Large intestine (tissue), 3 donors: ENCODE data around the gene COL5A2. TPM values are rescaled to one million over a fixed set of nuclear protein-coding genes. Genes with fewer than 3 reads are reported as not detected.
A peak's percentile ranks its signal among the peaks of the same experiment; 100 is the strongest.

Experiments used
- DNase-seq, 2 donors: peaks; one replicate each; pipeline versions ENCODE4 v3.0.0 to v3.0.0-alpha.2; 2013
- H3K27ac ChIP-seq: one replicate; pipeline ENCODE4 v1.5.1; 2013; ENCODE audit warnings: low read length
- H3K27me3 ChIP-seq: 2 replicates; pipeline ENCODE4 v1.6.1; 2013; ENCODE audit warnings: low read length; ENCODE audit not compliant: control insufficient read depth, insufficient read depth
- H3K36me3 ChIP-seq: 2 replicates; pipeline ENCODE4 v1.6.1; 2013; ENCODE audit warnings: low read length; ENCODE audit not compliant: control insufficient read depth, insufficient read depth
- H3K4me1 ChIP-seq: one replicate; pipeline ENCODE4 v1.6.1; 2013; ENCODE audit warnings: low read length; ENCODE audit not compliant: control insufficient read depth, insufficient read depth
- H3K4me3 ChIP-seq: one replicate; pipeline ENCODE4 v1.5.1; 2013; ENCODE audit warnings: low read length
- H3K9me3 ChIP-seq: one replicate; pipeline ENCODE4 v1.6.1; 2013; ENCODE audit warnings: mild to moderate bottlenecking, low read depth, low read length, moderate library complexity; ENCODE audit not compliant: control insufficient read depth
- WGBS: methylation state at CpG from one replicate; pipeline ENCODE4 v1.1.5; 2013; ENCODE audit warnings: low lambda C conversion rate; ENCODE audit not compliant: insufficient coverage; 5-methylcytosine and 5-hydroxymethylcytosine counted together
- polyA plus RNA-seq: library from polyadenylated mRNA; unstranded; fragments of 120-200 nt; gene quantifications from one replicate; pipeline ENCODE4 v1.2.1, GENCODE V29; 2013

The COL5A2 gene
- polyA plus RNA-seq, 1 donor = 80.4 TPM

GRCh38 chr2:189151906-189152305 is 27.7 kb downstream of the COL5A2 start:
- H3K27me3 ChIP-seq = no peaks in the 10 kb centered on the region
- no peaks in the 10 kb centered on the region for H3K36me3 ChIP-seq
- no peak overlapping the region for H3K27ac ChIP-seq

DNA sequence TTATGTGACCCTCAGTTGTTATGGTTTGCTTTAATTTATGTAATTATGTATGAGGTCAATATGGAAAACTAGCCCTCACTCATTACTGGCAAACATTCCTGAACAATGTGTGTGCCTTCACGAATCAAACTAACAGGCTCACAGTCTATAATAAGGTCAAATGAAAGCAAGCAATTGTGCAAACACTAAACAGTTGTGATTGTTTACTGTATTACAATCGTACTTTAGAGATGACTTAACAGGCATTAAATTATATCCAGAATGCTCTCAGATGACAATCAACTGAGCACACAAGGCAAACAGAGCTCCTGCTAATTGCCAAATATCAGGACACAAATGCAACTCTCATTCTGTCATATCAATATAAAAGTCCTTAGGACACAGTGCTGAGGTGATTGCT is 29.5 kb downstream of the COL5A2 start:
- H3K27me3 ChIP-seq = no peaks in the 10 kb centered on the region
- no peaks in the 10 kb centered on the region for H3K36me3 ChIP-seq
- no peak for DNase-seq
- H3K4me1 ChIP-seq = no peaks in the 10 kb centered on the region
- no peaks in the 10 kb centered on the region for H3K9me3 ChIP-seq
- WGBS = no CpG with 5 or more reads among the region's 2 CpGs
- H3K4me3 ChIP-seq = no peak overlapping the region
- H3K27ac ChIP-seq = no peak overlapping the region

More at GRCh38 chr2:189151906-189152305, 27.7 kb downstream of the COL5A2 start:
- Histone ChIP-seq H3K9me3 (no peaks in the 10 kb centered on the region), H3K4me3 (no peak overlapping the region), H3K4me1 (no peaks in the 10 kb centered on the region)
- DNase-seq = no peak

DNA sequence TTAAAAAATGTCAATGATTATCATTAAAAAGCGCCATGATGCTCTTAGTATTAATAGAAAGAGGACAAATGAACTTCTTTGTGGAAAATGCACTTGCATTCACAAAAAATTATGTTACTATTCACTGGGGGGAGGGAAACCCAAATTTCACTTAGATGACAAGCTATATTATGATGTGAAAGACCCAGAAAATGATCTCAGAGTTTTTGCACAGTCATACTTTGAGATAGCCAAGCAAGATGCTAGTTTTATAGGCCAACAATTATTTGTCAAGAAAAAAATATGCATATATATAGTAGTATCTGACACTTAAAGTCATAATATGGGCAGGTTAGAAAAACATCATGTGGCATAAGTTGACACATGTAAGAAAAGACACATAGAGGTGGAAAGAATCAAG is 31.6 kb downstream of the COL5A2 start:
- Histone ChIP-seq H3K4me3 (no peak overlapping the region), H3K27ac (no peak overlapping the region), H3K9me3 (no peaks in the 10 kb centered on the region), H3K36me3 (no peaks in the 10 kb centered on the region), H3K27me3 (no peaks in the 10 kb centered on the region), H3K4me1 (no peaks in the 10 kb centered on the region)
- 100% methylated on average over 1 of the region's 1 CpG for WGBS
- DNase-seq = no peak

- 100% methylated on average over 1 of the region's 2 CpGs for WGBS
- Histone ChIP-seq H3K27me3 (no peaks in the 10 kb centered on the region), H3K27ac (no peak overlapping the region), H3K36me3 (no peaks in the 10 kb centered on the region), H3K4me1 (no peaks in the 10 kb centered on the region), H3K4me3 (no peak overlapping the region), H3K9me3 (no peaks in the 10 kb centered on the region)
- DNase-seq = no peak
Measured at GRCh38 chr2:189147361-189147760, 32.2 kb downstream of the COL5A2 start.

- 50% methylated on average over 2 of the region's 2 CpGs for WGBS
- no peak overlapping the region for H3K27ac ChIP-seq
- no peak overlapping the region for H3K4me3 ChIP-seq
- no peaks in the 10 kb centered on the region for H3K9me3 ChIP-seq
- H3K4me1 ChIP-seq = no peaks in the 10 kb centered on the region
- H3K36me3 ChIP-seq = no peaks in the 10 kb centered on the region
- no peak for DNase-seq
- H3K27me3 ChIP-seq = no peaks in the 10 kb centered on the region
Measured at GRCh38 chr2:189146553-189146952, 33.0 kb downstream of the COL5A2 start.

- no peaks in the 10 kb centered on the region for H3K27me3 ChIP-seq
- no peak overlapping the region for H3K4me3 ChIP-seq
- H3K36me3 ChIP-seq = no peaks in the 10 kb centered on the region
- no peaks in the 10 kb centered on the region for H3K4me1 ChIP-seq
- no peak overlapping the region for H3K27ac ChIP-seq
- no CpG with 5 or more reads among the region's 3 CpGs for WGBS
- no peaks in the 10 kb centered on the region for H3K9me3 ChIP-seq
- no peak for DNase-seq
Measured at GRCh38 chr2:189144700-189145211, 34.8 kb downstream of the COL5A2 start.

DNA sequence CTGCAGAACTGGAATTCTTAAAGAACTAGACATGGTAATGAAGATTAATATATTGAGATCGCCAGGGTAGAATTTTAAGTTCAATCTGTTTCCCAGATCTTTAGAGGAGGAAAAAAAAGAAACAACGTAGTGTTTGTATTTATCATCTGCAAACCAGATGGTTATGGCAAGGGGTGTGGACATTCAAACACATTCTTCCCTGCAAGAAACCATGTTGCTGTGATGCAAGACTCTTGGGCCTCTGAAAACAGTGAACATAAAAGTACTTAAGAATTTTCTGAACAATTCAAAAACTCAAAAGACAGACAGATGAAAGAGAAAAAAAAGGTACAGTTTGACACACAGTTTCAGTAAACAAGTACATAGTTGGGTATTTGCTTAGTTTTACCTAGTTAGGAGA is 35.6 kb downstream of the COL5A2 start:
- H3K4me3 ChIP-seq = no peak overlapping the region
- H3K27ac ChIP-seq = no peak overlapping the region
- H3K36me3 ChIP-seq = no peaks in the 10 kb centered on the region
- no peaks in the 10 kb centered on the region for H3K9me3 ChIP-seq
- DNase-seq = peak in 1 of 2 donors; percentile 9
- H3K27me3 ChIP-seq = no peaks in the 10 kb centered on the region
- H3K4me1 ChIP-seq = no peaks in the 10 kb centered on the region
- 85% methylated on average over 2 of the region's 2 CpGs for WGBS

GRCh38 chr2:189142893-189143759 is 36.4 kb downstream of the COL5A2 start:
- Histone ChIP-seq H3K4me1 (no peaks in the 10 kb centered on the region), H3K36me3 (no peaks in the 10 kb centered on the region), H3K27me3 (no peaks in the 10 kb centered on the region), H3K27ac (no peak overlapping the region), H3K4me3 (no peak overlapping the region), H3K9me3 (no peaks in the 10 kb centered on the region)
- WGBS = 100% methylated on average over 2 of the region's 4 CpGs
- peak; percentile 34 to 43 for DNase-seq

DNA sequence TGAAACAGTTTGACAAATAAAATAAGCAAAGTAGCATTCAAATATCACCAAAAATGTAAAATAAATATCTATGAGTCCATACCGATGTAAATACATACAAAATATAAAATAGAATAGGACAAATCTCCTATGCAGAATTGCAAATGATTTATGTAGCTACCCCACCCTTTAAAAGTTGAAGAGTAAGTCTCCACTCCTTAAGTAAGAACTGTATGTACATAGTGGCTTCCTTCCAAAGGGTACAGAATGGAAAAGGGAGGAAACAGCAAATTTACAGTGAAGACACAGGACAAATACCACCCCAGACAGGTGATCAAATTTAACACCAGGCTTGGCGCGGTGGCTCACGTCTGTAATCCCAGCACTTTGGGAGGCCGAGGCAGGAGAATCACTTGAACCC is 40.8 kb downstream of the COL5A2 start:
- H3K27me3 ChIP-seq = no peaks in the 10 kb centered on the region
- no peaks in the 10 kb centered on the region for H3K9me3 ChIP-seq
- no CpG with 5 or more reads among the region's 5 CpGs for WGBS
- no peak overlapping the region for H3K4me3 ChIP-seq
- H3K36me3 ChIP-seq = no peaks in the 10 kb centered on the region
- DNase-seq = no peak
- H3K4me1 ChIP-seq = no peaks in the 10 kb centered on the region
- H3K27ac ChIP-seq = no peak overlapping the region

- H3K27ac ChIP-seq = no peak overlapping the region
- H3K27me3 ChIP-seq = no peaks in the 10 kb centered on the region
- no peaks in the 10 kb centered on the region for H3K4me1 ChIP-seq
- no CpG with 5 or more reads among the region's 1 CpG for WGBS
- H3K4me3 ChIP-seq = no peak overlapping the region
- no peaks in the 10 kb centered on the region for H3K9me3 ChIP-seq
- DNase-seq = no peak
- H3K36me3 ChIP-seq = no peaks in the 10 kb centered on the region
Measured at GRCh38 chr2:189137519-189137918, 42.0 kb downstream of the COL5A2 start.

DNA sequence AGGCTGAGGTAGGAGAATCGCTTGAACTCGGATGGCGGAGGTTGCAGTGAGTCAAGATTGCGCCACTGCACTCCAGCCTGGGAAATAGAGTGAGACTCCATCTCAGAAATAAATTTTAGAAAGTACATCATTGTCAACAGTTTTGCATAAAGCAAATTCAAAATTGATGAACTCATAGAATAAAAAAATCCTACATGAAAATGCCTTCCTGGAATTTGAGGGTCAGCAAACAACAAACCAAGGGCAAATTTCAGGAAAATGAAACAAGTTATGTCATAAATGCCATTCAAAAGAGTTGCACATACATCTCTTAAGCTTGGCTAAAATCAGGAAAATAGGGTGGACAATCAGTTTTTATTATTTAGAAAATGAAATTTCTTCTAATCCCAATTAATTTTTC is 45.1 kb downstream of the COL5A2 start:
- DNase-seq = no peak
- no peaks in the 10 kb centered on the region for H3K4me1 ChIP-seq
- H3K9me3 ChIP-seq = no peaks in the 10 kb centered on the region
- H3K27ac ChIP-seq = no peak overlapping the region
- no peaks in the 10 kb centered on the region for H3K36me3 ChIP-seq
- H3K4me3 ChIP-seq = no peak overlapping the region
- WGBS = 50% methylated on average over 2 of the region's 4 CpGs
- H3K27me3 ChIP-seq = no peaks in the 10 kb centered on the region
